H1 (cell line): ENCODE measurements around the gene NRBF2. TPM values are rescaled to one million over a fixed set of nuclear protein-coding genes. Genes with fewer than 3 reads are reported as not detected.

Source experiments
- BRCA1 ChIP-seq: IDR thresholded peaks from 2 replicates; pipeline ENCODE4 v1.6.1; 2012; ENCODE audit warnings: low read depth, low read length, improper control_type of control experiment
- EGR1 ChIP-seq: IDR thresholded peaks from 2 replicates; pipeline ENCODE4 v1.6.1; 2011; ENCODE audit warnings: low read depth, low read length, borderline replicate concordance
- YY1 ChIP-seq: IDR thresholded peaks from 2 replicates; pipeline ENCODE4 v1.6.1; 2011; ENCODE audit warnings: low read depth, mild to moderate bottlenecking, low read length
- polyA plus RNA-seq, 7 experiments: library from polyadenylated mRNA; depleted of rRNA in 3 of 7; stranded (reverse) in 5 of 7; unstranded in 2 of 7; fragments of >200 nt in 5 of 7; fragments of 200-250 nt in 2 of 7; gene quantifications; 1 replicate in 5 of 7; 2 replicates in 1 of 7; 4 replicates in 1 of 7; pipeline versions ENCODE4 v1.2.1 to v1.2.3, GENCODE V29; 2011 to 2013; ENCODE audit warnings: missing spikeins in 2 of 7, mixed read lengths in 2 of 7
- total RNA-seq: library from RNA; stranded (reverse); fragmentation: NEBNext Ultra II Directional; extraction: Animal tissue kit (Norgen Biotek cat#: 25700); gene quantifications from 2 replicates; pipeline ENCODE4 v1.2.1, GENCODE V29; 2021

Gene NRBF2
- total and polyA plus RNA-seq, 2 of the 8 experiments (the other 6 are each of a cell fraction or from before 2014, with no cell fraction given), result 11.0 to 29.9 TPM

DNA sequence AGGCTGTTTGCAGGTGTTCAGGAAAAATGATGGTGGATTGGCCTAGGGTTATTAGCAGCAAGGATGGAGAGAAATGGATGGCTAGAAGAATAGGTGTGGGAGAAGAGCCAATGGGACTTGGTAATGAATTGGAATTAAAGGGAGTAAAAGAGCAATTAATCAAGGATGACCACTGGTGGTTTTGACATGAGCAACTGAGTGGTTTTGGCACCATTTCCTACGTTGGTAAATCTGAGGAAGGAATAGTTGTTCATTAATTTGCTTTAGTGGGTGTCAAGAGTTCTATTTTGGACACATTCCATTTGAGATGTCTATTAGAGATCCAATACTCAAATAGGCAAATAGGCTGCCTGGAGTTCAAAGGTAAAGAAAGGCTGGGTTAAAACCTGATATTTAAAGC, 38.2 kb upstream of the NRBF2 start (continued):
- TF ChIP-seq BRCA1 (no peak), EGR1 (no peak), YY1 (no peak)
- TF ChIP-seq, all 59 proteins: peak for 0
